AG09319 (cell line): Measurements from ENCODE around the gene MAML3.

Experiments used
- DNase-seq: peaks from one replicate; pipeline ENCODE4 v3.0.0-alpha.2; 2010; ENCODE audit warnings: low read depth; ENCODE audit errors: extremely low read depth
- TF ChIP-seq, protein P1 (sequence below): IDR thresholded peaks from 2 replicates; pipeline ENCODE4 v1.5.1; 2011; ENCODE audit warnings: low read depth, mild to moderate bottlenecking, inconsistent platforms, low read length, moderate library complexity

MAML3 gene

GRCh38 chr4:139822391-139822790, 331.6 kb downstream of the MAML3 start:
- TF ChIP-seq, protein P1, sequence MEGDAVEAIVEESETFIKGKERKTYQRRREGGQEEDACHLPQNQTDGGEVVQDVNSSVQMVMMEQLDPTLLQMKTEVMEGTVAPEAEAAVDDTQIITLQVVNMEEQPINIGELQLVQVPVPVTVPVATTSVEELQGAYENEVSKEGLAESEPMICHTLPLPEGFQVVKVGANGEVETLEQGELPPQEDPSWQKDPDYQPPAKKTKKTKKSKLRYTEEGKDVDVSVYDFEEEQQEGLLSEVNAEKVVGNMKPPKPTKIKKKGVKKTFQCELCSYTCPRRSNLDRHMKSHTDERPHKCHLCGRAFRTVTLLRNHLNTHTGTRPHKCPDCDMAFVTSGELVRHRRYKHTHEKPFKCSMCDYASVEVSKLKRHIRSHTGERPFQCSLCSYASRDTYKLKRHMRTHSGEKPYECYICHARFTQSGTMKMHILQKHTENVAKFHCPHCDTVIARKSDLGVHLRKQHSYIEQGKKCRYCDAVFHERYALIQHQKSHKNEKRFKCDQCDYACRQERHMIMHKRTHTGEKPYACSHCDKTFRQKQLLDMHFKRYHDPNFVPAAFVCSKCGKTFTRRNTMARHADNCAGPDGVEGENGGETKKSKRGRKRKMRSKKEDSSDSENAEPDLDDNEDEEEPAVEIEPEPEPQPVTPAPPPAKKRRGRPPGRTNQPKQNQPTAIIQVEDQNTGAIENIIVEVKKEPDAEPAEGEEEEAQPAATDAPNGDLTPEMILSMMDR: no peak

GRCh38 chr4:139819082-139819481, 334.9 kb downstream of the MAML3 start:
- no peak for DNase-seq
- TF ChIP-seq, protein P1: no peak

More at GRCh38 chr4:139822391-139822790, 331.6 kb downstream of the MAML3 start:
- no peak for DNase-seq

DNA sequence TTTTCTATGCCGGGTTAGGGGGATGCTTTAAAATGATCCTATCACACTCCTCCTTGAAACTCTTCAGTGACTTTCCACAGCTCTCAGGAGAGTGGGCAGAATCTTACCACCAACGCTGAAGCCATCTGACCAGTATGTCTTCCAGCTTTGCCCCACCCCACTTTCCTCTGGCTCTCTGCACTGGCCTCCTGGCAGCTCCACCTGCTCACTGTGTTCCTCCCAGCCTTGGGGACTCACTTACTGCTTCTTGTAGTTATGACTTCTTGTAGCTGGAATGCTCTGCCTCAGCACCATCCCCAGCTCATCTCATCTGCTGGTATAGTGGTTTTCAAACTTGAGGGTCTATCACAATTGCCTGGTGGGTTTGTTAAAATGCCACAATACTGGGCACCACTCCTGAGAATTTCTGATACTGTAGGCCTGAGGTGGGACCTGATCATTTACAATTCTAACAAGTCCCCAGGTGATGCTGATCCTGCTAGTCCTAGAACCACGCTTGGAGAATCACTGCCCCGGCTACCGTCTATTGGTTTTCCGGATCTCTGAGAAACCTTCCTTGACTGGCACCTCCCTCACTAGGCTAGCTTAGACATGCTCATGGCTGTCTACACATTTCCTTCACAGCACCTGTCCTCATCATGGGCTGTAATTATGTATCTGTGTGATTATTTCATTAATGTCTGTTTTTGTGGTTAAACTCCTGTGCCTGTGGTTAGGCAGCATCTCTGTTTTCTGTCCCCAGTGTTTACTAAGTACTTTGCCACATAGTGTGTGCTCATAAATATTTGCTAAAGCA, 336.1 kb downstream of the MAML3 start:
- TF ChIP-seq, protein P1: no peak

GRCh38 chr4:139816856-139817255, 337.1 kb downstream of the MAML3 start:
- TF ChIP-seq, protein P1: no peak
- DNase-seq: no peak

More for the DNA sequence above, 336.1 kb downstream of the MAML3 start:
- DNase-seq: no peak

DNA sequence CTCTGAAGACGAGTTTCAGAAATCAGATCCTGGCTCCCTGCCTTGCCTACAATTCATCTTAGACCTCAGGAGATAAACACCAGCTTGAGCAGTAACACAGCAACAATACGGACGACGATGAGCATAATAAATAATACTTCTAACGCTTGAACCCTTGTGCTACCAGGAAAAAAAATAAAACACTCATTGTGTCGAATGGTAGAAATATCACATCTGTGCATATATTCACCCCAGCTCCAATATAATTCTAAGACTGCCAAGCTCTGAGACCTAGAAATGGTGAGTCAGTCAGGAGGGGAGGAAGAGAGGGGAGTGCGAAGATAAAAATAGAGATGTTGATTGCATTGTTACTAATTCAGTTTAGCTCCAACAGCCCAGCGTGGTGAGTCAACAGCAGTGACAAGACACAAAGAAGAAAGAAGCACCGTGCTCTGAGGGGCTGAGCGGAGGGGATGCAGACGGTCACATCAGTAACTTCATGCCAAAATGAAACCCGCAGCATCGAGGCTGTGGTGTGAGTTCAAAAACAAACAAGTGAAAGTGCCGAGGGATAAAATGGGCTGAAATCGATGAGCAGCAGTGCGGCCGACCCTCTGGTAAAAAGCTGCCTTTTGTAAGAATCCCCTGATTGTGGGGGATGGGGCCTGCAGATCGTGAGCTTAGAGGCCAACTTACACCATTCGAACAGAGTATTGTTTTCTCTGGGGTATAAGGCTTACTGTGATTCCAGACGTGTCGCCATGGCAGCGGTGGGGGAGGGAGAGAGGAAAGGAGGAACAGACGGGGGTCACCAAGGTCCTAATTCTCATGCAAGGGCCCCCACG, 338.0 kb downstream of the MAML3 start:
- TF ChIP-seq, protein P1: no peak
- peak; percentile 20 for DNase-seq

GRCh38 chr4:139814323-139815015, 339.5 kb downstream of the MAML3 start:
- TF ChIP-seq, protein P1: no peak
- DNase-seq: no peak
